GM12864 (cell line): Measurements from ENCODE around the gene SCAF4.
"Not testable (repeated sequence)": the region's sequence is repeated elsewhere in the genome, so short reads cannot be mapped to it uniquely, and the experiment has no call there.

Experiments used
- DNase-seq: peaks from one replicate; pipeline ENCODE4 v3.0.0-alpha.2; 2011; ENCODE audit warnings: low read depth
- H3K4me3 ChIP-seq: 2 replicates; pipeline ENCODE4 v1.5.1; 2011; ENCODE audit warnings: mild to moderate bottlenecking, low read depth, low read length, control low read depth
- CTCF ChIP-seq: IDR thresholded peaks from 2 replicates; pipeline ENCODE4 v1.5.1; 2011; ENCODE audit warnings: low read depth, mild to moderate bottlenecking, moderate library complexity, low read length, control low read depth, inconsistent platforms; ENCODE audit errors: missing control alignments

SCAF4 gene

GRCh38 chr21:31650930-31651329 lies 81.0 kb downstream of the SCAF4 start:
- no peak for DNase-seq
- TF ChIP-seq CTCF, result no peak
- no peak overlapping the region for H3K4me3 ChIP-seq

- no peak overlapping the region for H3K4me3 ChIP-seq
- TF ChIP-seq CTCF, result no peak
- DNase-seq, result peak; percentile 37
These were observed 84.3 kb downstream of the SCAF4 start for GRCh38 chr21:31647650-31648049.

- H3K4me3 ChIP-seq, result no peak overlapping the region
- no peak for TF ChIP-seq CTCF
- no peak for DNase-seq
These were observed 87.3 kb downstream of the SCAF4 start for GRCh38 chr21:31644643-31645042.

GRCh38 chr21:31641416-31641922 lies 90.4 kb downstream of the SCAF4 start:
- no peak overlapping the region for H3K4me3 ChIP-seq
- no peak for DNase-seq
- TF ChIP-seq CTCF, result no peak

GRCh38 chr21:31636874-31637273 lies 95.0 kb downstream of the SCAF4 start:
- no peak for TF ChIP-seq CTCF
- DNase-seq, result no peak
- H3K4me3 ChIP-seq, result no peak overlapping the region

- TF ChIP-seq CTCF, result no peak
- no peak overlapping the region for H3K4me3 ChIP-seq
- no peak for DNase-seq
These were observed 96.9 kb downstream of the SCAF4 start for GRCh38 chr21:31634993-31635392.

- not testable (repeated sequence) for DNase-seq, H3K4me3 ChIP-seq
These were observed 100.0 kb downstream of the SCAF4 start for GRCh38 chr21:31631881-31632280.
